HG03108 (cell line): ENCODE results near the gene ZBTB8OS.

Source experiments
- ATAC-seq: cut with Tn5 transposase; IDR thresholded peaks from one replicate; pipeline ENCODE4 v1.9.1; 2021; ENCODE audit warnings: moderate library complexity; ENCODE audit not compliant: unreplicated experiment

The ZBTB8OS gene

DNA sequence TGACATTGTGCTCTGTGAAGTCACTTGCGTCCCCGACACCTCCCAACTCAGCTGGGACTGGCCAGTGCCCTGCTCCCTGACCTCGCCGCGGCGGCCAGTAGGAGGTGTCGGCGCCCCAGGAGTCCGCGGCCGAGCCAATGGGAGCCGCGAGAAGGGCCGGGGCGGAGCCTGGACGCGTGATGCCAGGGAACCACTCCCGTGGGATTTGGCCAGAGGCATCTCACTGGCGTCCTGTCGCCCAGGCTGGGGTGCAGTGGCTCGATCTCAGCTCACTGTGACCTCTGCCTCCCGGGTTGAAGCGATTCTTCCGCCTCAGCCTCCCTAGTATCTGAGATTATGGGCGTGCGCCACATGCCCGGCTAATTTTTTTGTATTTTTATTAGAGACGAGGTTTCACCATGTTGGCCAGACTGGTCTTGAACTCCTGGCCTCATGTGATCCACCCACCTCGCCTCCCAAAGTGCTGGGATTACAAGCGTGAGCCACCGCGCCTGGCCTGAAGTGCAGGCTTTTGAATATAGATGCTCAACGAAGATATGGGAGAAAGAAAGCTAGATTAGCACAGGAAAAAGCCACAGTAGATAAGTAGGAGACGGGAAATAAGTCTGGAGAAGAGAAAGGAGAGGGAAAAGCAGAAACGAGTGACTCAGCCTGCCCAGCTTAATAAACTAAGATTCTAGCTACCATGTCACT, 38.0 kb downstream of the ZBTB8OS start:
- peak; percentile 86 for ATAC-seq

GRCh38 chr1:32611859-32612188, 38.5 kb downstream of the ZBTB8OS start:
- no peak for ATAC-seq

GRCh38 chr1:32609180-32609579, 41.2 kb downstream of the ZBTB8OS start:
- ATAC-seq = no peak

DNA sequence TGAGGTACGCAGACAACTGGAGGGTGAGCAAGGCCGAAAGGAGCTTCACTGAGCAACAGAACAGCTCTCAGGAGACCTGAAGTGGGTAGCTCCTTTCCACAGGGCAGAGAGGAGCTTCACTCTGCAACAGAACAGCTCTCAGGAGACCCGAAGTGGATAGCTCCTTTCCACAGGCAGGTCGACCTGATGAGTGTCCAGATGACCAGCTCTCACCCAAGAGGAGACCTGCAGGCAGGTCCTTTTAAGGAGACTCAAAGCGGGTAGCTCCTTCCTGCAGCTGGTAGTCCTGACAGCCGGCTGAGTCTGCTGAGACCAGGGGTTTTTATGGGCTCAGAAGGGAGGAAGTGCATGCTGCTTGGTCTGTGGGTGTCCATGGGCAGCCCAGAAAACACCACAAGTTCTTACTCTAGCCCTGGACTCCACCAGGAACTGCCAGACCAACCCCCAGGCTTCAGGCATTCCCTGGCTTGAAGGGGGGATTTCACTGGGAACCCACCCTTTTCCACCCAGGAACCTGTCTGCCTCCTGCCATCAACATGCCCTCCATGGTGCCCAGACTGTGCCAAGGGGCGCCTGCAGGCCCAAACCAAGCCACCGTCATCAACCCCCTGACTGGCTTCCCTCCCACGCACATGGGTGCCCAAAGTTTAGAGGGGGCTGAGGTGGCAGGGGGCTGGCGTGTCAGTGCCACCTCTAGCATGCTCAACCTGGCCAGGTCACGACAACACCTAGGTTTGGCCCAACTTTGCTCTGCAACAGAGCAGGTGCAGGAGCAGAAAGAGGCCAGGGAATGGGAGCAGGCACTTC, 43.6 kb downstream of the ZBTB8OS start:
- ATAC-seq = no peak

DNA sequence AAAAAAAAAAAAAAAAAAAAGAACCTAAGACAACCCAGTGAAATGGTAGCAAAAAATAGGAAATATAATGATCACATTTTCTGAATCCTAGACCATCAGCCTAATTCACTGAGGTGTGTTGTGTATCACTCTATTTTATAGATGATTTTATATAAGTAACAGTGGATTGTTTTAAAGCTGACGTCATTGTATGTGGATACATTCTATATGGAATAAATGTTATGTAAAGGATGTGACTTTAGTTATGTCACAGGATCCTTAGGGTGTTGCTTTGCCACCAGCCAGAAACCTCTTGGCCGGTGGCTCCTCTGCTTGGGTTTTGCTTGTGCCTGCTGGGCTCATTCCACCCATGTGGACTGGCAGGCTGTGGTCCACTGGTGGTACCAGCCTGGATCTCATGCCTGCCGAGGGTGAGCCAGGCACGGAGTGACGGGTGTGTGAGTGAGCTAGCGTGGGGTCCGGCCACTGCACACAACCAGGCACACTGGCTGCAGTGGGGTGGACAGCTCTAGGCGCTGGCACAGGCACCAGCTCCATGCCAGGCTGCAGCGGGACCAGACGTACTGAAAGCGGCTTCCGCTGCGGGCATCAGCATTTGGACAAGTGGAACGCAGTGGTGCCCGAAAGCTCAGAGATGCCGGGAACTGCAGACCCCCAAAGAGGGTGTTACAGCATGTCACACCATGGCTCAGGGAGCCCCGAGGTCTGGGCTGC, 44.5 kb downstream of the ZBTB8OS start:
- no peak for ATAC-seq

- no peak for ATAC-seq
Measured at GRCh38 chr1:32600034-32600433, 50.3 kb downstream of the ZBTB8OS start.

- ATAC-seq = no peak
Measured at GRCh38 chr1:32592943-32593342, 57.4 kb downstream of the ZBTB8OS start.

- ATAC-seq = no peak
Measured at GRCh38 chr1:32580348-32581017, 69.9 kb downstream of the ZBTB8OS start.
